Coronary artery (tissue), 2 donors: Measurements from ENCODE around the gene KCNS3.
A peak's percentile ranks its signal among the peaks of the same experiment; 100 is the strongest.

Experiments used
- DNase-seq: peaks from one replicate; pipeline ENCODE4 v3.0.0-alpha.2; 2017; ENCODE audit warnings: low spot score
- H3K27ac ChIP-seq, 2 donors: fragments of 200-600 bp; sonication (generic); one replicate each; pipeline ENCODE4 v1.5.1; 2016 to 2019
- H3K4me3 ChIP-seq: fragments of 200-600 bp; sonication (generic); 2 replicates; pipeline ENCODE4 v1.5.1; 2016; ENCODE audit warnings: mild to moderate bottlenecking, moderate library complexity
- TF ChIP-seq, protein P1 (sequence below): fragments of 200-600 bp; sonication (generic); IDR thresholded peaks from one replicate; pipeline ENCODE4 v1.5.1; 2019; ENCODE audit warnings: antibody characterized with exemption

KCNS3 gene

GRCh38 chr2:17876590-17876989, 1.9 kb upstream of the KCNS3 start:
- DNase-seq: no peak
- H3K4me3 ChIP-seq: no peak overlapping the region
- TF ChIP-seq, protein P1, sequence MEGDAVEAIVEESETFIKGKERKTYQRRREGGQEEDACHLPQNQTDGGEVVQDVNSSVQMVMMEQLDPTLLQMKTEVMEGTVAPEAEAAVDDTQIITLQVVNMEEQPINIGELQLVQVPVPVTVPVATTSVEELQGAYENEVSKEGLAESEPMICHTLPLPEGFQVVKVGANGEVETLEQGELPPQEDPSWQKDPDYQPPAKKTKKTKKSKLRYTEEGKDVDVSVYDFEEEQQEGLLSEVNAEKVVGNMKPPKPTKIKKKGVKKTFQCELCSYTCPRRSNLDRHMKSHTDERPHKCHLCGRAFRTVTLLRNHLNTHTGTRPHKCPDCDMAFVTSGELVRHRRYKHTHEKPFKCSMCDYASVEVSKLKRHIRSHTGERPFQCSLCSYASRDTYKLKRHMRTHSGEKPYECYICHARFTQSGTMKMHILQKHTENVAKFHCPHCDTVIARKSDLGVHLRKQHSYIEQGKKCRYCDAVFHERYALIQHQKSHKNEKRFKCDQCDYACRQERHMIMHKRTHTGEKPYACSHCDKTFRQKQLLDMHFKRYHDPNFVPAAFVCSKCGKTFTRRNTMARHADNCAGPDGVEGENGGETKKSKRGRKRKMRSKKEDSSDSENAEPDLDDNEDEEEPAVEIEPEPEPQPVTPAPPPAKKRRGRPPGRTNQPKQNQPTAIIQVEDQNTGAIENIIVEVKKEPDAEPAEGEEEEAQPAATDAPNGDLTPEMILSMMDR: no peak

GRCh38 chr2:17877811-17878280, 621 bp upstream of the KCNS3 start:
- peak overlapping the region; percentile 75 for H3K4me3 ChIP-seq
- no peak for DNase-seq
- H3K27ac ChIP-seq: peak overlapping the region in 1 of 2 donors; percentile 78
- TF ChIP-seq, protein P1: no peak

More at GRCh38 chr2:17876590-17876989, 1.9 kb upstream of the KCNS3 start:
- H3K27ac ChIP-seq: no peak overlapping the region

- TF ChIP-seq, protein P1: no peak
- Histone ChIP-seq H3K4me3 (peak overlapping the region; percentile 75), H3K27ac (peak overlapping the region; percentile 68 to 78)
- peak; percentile 82 for DNase-seq
Observed at GRCh38 chr2:17879137-17879912, 858 bp downstream of the KCNS3 start.

DNA sequence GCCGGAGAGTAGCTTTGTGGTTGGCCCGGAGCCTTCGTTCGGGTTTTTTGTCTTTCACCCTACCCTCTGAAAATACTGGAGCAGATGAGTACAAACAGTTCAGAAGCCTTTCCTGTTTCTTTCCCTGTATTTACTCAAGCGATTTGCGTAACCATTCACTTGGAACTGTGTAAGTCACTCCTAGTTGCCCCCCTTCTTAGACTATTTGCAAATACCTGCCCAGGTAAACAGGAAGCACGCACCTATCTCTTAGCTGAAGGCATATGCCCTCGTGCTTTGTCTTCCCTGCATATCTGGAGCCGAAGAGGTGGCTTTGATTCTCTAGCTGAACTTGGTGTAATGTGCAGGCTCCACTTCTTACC, 1.4 kb downstream of the KCNS3 start:
- H3K27ac ChIP-seq: no peak overlapping the region
- peak overlapping the region; percentile 75 for H3K4me3 ChIP-seq
- DNase-seq: no peak
- TF ChIP-seq, protein P1: no peak

DNA sequence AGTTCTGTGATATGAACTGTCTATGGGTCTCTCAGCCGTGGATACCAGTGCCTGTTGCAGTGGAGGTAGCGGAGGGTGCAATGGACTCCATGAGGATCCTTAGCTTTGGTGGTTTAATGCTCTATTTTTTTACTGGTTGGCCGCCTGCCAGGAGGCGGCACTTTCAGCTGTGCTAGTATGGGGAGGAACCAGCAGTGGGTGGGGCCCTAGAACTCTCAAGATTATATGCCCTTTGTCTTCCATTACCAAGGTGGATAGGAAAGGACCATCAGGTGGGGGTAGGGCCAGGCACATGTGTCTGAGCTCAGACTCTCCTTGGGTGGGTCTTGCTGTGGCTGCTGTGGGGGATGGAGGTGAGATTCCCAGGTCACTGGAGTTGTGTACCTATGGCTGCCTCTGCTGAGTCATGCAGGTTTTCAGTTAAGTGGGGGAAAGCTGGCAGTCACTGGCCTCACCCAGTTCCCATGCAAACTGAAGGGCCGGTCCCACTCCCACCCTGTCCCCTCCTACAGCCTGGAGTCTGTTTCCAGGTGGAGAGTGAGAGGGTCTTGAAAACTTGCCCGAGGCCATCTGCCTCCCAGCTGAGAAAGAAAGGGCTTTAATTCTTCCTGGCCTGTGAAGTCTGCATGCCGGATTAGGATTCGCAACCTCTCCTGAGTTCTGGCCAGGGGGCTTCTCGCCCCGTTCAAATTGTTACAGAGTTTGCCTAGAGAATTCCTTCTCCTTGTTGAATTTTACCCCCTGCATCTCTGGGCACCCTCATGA, 14.5 kb downstream of the KCNS3 start:
- TF ChIP-seq, protein P1: no peak
- no peak overlapping the region for H3K27ac ChIP-seq
- H3K4me3 ChIP-seq: no peak overlapping the region
- no peak for DNase-seq

- H3K27ac ChIP-seq: no peak overlapping the region
- TF ChIP-seq, protein P1: no peak
- no peak for DNase-seq
- H3K4me3 ChIP-seq: no peak overlapping the region
Observed at GRCh38 chr2:17894005-17894404, 15.5 kb downstream of the KCNS3 start.
